ENCODE data around the gene APOBEC2.

Gene APOBEC2

GRCh38 chr6:41037107-41037900 lies 15.7 kb upstream of the APOBEC2 start:
- DNase-seq (ENCODE audit: low spot score) = no peak

GRCh38 chr6:41038205-41038604 lies 14.8 kb upstream of the APOBEC2 start:
- DNase-seq (ENCODE audit: low spot score) = no peak

GRCh38 chr6:41039060-41039998 lies 13.7 kb upstream of the APOBEC2 start, which contains the start of gene UNC5CL:
Gene UNC5CL (minus strand): TSS chr6:41039221. CDS start chr6:41035074, 4,147 bp downstream.
- no peak for DNase-seq (ENCODE audit: low spot score)

GRCh38 chr6:41040101-41040939 lies 12.7 kb upstream of the APOBEC2 start:
- peak; percentile 51 for DNase-seq (ENCODE audit: low spot score)

- DNase-seq (ENCODE audit: low spot score) = no peak
Observed at GRCh38 chr6:41040940-41041536, 12.0 kb upstream of the APOBEC2 start.

GRCh38 chr6:41042226-41043055 lies 10.6 kb upstream of the APOBEC2 start, which contains the start of gene TSPO2:
Gene TSPO2 (plus strand): TSS chr6:41042467. CDS start chr6:41042986, 519 bp downstream.
- DNase-seq (ENCODE audit: low spot score) = peak; percentile 16

GRCh38 chr6:41043151-41043550 lies 9.9 kb upstream of the APOBEC2 start:
- no peak for DNase-seq (ENCODE audit: low spot score)

- no peak for DNase-seq (ENCODE audit: low spot score)
Observed at GRCh38 chr6:41045664-41046063, 7.3 kb upstream of the APOBEC2 start.

GRCh38 chr6:41046084-41046483 lies 6.9 kb upstream of the APOBEC2 start:
- DNase-seq (ENCODE audit: low spot score) = no peak

GRCh38 chr6:41047306-41047705 lies 5.7 kb upstream of the APOBEC2 start:
- no peak for DNase-seq (ENCODE audit: low spot score)

GRCh38 chr6:41047745-41048732 lies 5.0 kb upstream of the APOBEC2 start:
- no peak for DNase-seq (ENCODE audit: low spot score)

- DNase-seq (ENCODE audit: low spot score) = no peak
Observed at GRCh38 chr6:41049521-41049920, 3.5 kb upstream of the APOBEC2 start.

GRCh38 chr6:41049955-41050354 lies 3.0 kb upstream of the APOBEC2 start:
- no peak for DNase-seq (ENCODE audit: low spot score)

GRCh38 chr6:41050536-41050935 lies 2.5 kb upstream of the APOBEC2 start:
- DNase-seq (ENCODE audit: low spot score) = no peak

- DNase-seq (ENCODE audit: low spot score) = no peak
Observed at GRCh38 chr6:41051873-41052272, 1.1 kb upstream of the APOBEC2 start.

- no peak for DNase-seq (ENCODE audit: low spot score)
Observed at GRCh38 chr6:41054511-41054910, 1.5 kb downstream of the APOBEC2 start.

- DNase-seq (ENCODE audit: low spot score) = no peak
Observed at GRCh38 chr6:41055149-41055548, 2.1 kb downstream of the APOBEC2 start.

- DNase-seq (ENCODE audit: low spot score) = no peak
Observed at GRCh38 chr6:41056768-41057490, 3.9 kb downstream of the APOBEC2 start.

GRCh38 chr6:41058783-41059181 lies 5.8 kb downstream of the APOBEC2 start:
- DNase-seq (ENCODE audit: low spot score) = no peak

Data from kidney capillary endothelial cell (primary cell).